Keratinocyte (primary cell): Measurements from ENCODE around the gene MLXIP. TPM values are rescaled to one million over a fixed set of nuclear protein-coding genes. Genes with fewer than 3 reads are reported as not detected.

Source experiments
- DNase-seq: peaks from one replicate; pipeline ENCODE4 v3.0.0-alpha.2; 2011; ENCODE audit warnings: low read depth, missing footprints, low spot score
- FAIRE-seq: peaks from 2 replicates; lab custom pipeline; 2011; peaks lifted over from hg19 to GRCh38; lab: Jason Lieb, UNC
- H2AFZ ChIP-seq: 2 replicates; pipeline ENCODE4 v1.6.0; 2012; ENCODE audit warnings: low read length, control low read depth, inconsistent platforms; ENCODE audit not compliant: control insufficient read depth
- H3K27ac ChIP-seq: 2 replicates; pipeline ENCODE4 v1.5.1; 2011; ENCODE audit warnings: low read length; ENCODE audit not compliant: control insufficient read depth, insufficient read depth
- H3K27me3 ChIP-seq: 3 replicates; pipeline ENCODE4 v1.6.0; 2011; ENCODE audit warnings: low read length; ENCODE audit not compliant: control insufficient read depth, insufficient read depth; ENCODE audit errors: extremely low read depth
- H3K36me3 ChIP-seq, 2 experiments: 2 replicates in 1 of 2; 3 replicates in 1 of 2; pipeline ENCODE4 v1.5.1; 2011; ENCODE audit warnings: low read length in 2 of 2, mild to moderate bottlenecking in 1 of 2; ENCODE audit not compliant: control insufficient read depth in 2 of 2, insufficient read depth in 2 of 2; ENCODE audit errors: extremely low read depth in 1 of 2
- H3K4me1 ChIP-seq: 3 replicates; pipeline ENCODE4 v1.5.1; 2011; ENCODE audit warnings: low read length; ENCODE audit not compliant: control insufficient read depth, insufficient read depth; ENCODE audit errors: extremely low read depth
- H3K4me2 ChIP-seq: 3 replicates; pipeline ENCODE4 v1.6.0; 2011; ENCODE audit warnings: low read depth, low read length; ENCODE audit not compliant: control insufficient read depth, insufficient read depth; ENCODE audit errors: extremely low read depth
- H3K4me3 ChIP-seq, 3 experiments: fragments of 200-600 bp in 1 of 3; sonication (generic) in 1 of 3; 2 replicates in 2 of 3; 3 replicates in 1 of 3; pipeline ENCODE4 v1.5.1; 2011 to 2016; ENCODE audit warnings: low read length in 3 of 3, mild to moderate bottlenecking in 3 of 3, control low read depth in 2 of 3, inconsistent platforms in 1 of 3, low read depth in 1 of 3, mixed read lengths in 1 of 3, mixed run types in 1 of 3, moderate library complexity in 1 of 3; ENCODE audit not compliant: control insufficient read depth in 2 of 3, insufficient read depth in 2 of 3; ENCODE audit errors: extremely low read depth in 1 of 3
- H3K79me2 ChIP-seq: 2 replicates; pipeline ENCODE4 v1.6.0; 2012; ENCODE audit warnings: low read length; ENCODE audit not compliant: control insufficient read depth, insufficient read depth
- H3K9ac ChIP-seq: 3 replicates; pipeline ENCODE4 v1.6.0; 2011; ENCODE audit warnings: low read length; ENCODE audit not compliant: control insufficient read depth, insufficient read depth; ENCODE audit errors: extremely low read depth
- H3K9me1 ChIP-seq: 3 replicates; pipeline ENCODE4 v1.6.0; 2011; ENCODE audit warnings: low read length; ENCODE audit not compliant: control insufficient read depth, insufficient read depth; ENCODE audit errors: extremely low read depth
- H3K9me3 ChIP-seq: 2 replicates; pipeline ENCODE4 v1.5.1; 2012; ENCODE audit warnings: low read depth, low read length; ENCODE audit not compliant: control insufficient read depth
- H4K20me1 ChIP-seq: 3 replicates; pipeline ENCODE4 v1.6.0; 2011; ENCODE audit warnings: low read length; ENCODE audit not compliant: control insufficient read depth, insufficient read depth; ENCODE audit errors: extremely low read depth
- CTCF ChIP-seq, 3 experiments: IDR thresholded peaks in 1 of 3; conservative IDR thresholded peaks in 1 of 3; optimal IDR thresholded peaks in 1 of 3; 2 replicates in 2 of 3; 3 replicates in 1 of 3; pipeline versions ENCODE3 to v1.5.1; 2011; ENCODE audit warnings: low read length in 3 of 3, mild to moderate bottlenecking in 3 of 3, moderate library complexity in 2 of 3, control low read depth in 1 of 3, inconsistent platforms in 1 of 3; ENCODE audit not compliant: insufficient read depth in 2 of 3; ENCODE audit errors: extremely low read depth in 1 of 3
- EZH2 ChIP-seq: IDR thresholded peaks from one replicate; pipeline ENCODE4 v1.6.1; 2012; ENCODE audit warnings: inconsistent platforms, mild to moderate bottlenecking, low read length, moderate library complexity
- dilution Hi-C: fragments of 300-500 bp; cut with MboI; formaldehyde crosslinking; loops from one replicate; pipeline ENCODE4 v1.7.0; 2020; ENCODE audit warnings: low sequenced_read_pairs; ENCODE audit not compliant: extremely low pct_ligation_motif_present
- polyA plus RNA-seq, 5 experiments: library from polyadenylated mRNA; depleted of rRNA in 3 of 5; stranded (reverse) in 3 of 5; stranded (forward) in 1 of 5; unstranded in 1 of 5; fragments of >200 nt; gene quantifications; 1 replicate in 1 of 5; 2 replicates in 3 of 5; 3 replicates in 1 of 5; pipeline versions ENCODE4 v1.2.1 to v1.2.3, GENCODE V29; 2011 to 2012; ENCODE audit warnings: missing spikeins in 2 of 5, low read depth in 1 of 5, low replicate concordance in 1 of 5

Gene MLXIP
- polyA plus RNA-seq, 1 donor (not counting 4 experiments of a cell fraction or from before 2014, with no cell fraction given): 5.5 TPM

DNA sequence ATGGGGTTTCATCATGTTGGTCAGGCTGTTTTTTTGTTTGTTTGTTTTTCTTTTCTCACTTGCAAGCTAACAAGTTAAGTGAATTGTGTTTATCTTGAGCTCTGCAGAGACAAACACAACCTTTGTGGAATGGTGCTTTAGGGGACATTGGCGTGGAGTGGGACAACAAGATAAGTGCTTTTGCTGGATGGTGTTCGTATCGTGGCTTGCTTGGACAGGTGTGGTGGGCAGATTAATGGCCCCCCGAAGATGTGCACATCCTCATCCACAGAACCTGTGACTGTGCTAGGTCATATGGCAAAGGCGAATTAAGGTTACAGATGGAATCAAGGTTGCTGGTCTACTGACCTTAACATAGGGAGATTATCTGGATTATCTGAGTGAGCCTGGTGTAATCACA lies 7.0 kb downstream of the MLXIP start:
- no peak overlapping the region for H3K9ac ChIP-seq
- DNase-seq (no peak), FAIRE-seq (no peak)
- H3K4me1 ChIP-seq: peaks cover 24% of the 10 kb centered on the region
- no peak overlapping the region for H3K4me2 ChIP-seq
- H3K27ac ChIP-seq: no peak overlapping the region
- H4K20me1 ChIP-seq: peaks cover 14% of the 10 kb centered on the region
- peaks cover 4% of the 10 kb centered on the region for H3K9me1 ChIP-seq
- H3K27me3 ChIP-seq: no peaks in the 10 kb centered on the region
- peaks cover 93% of the 10 kb centered on the region for H3K79me2 ChIP-seq
- dilution Hi-C loops: no loop called here
- no peaks in the 10 kb centered on the region for H3K9me3 ChIP-seq
- no peak overlapping the region for H3K4me3 ChIP-seq
- TF ChIP-seq CTCF (optimal IDR thresholded peaks at IDR 0.05 in 1 of 3, IDR thresholded peaks at IDR 0.05 in 1 of 3, conservative IDR thresholded peaks at IDR 0.05 in 1 of 3; ENCODE audit: extremely low read depth in 1 of 3, insufficient read depth in 2 of 3, low read length in 3 of 3): no peak
- TF ChIP-seq EZH2: no peak
- peaks cover 17 to 33% of the 10 kb centered on the region in 2 experiments for H3K36me3 ChIP-seq
- H2AFZ ChIP-seq: no peak overlapping the region

GRCh38 chr12:122086116-122086515 lies 7.6 kb downstream of the MLXIP start:
- H3K79me2 ChIP-seq: peaks cover 94% of the 10 kb centered on the region
- H3K4me3 ChIP-seq: no peak overlapping the region
- DNase-seq: no peak
- H3K9me1 ChIP-seq: peaks cover under 1% of the 10 kb centered on the region
- H3K4me1 ChIP-seq: peaks cover 18% of the 10 kb centered on the region
- H4K20me1 ChIP-seq: peaks cover 10% of the 10 kb centered on the region
- TF ChIP-seq EZH2 (no peak), CTCF (optimal IDR thresholded peaks at IDR 0.05 in 1 of 3, IDR thresholded peaks at IDR 0.05 in 1 of 3, conservative IDR thresholded peaks at IDR 0.05 in 1 of 3; ENCODE audit: extremely low read depth in 1 of 3, insufficient read depth in 2 of 3, low read length in 3 of 3) (no peak)
- H3K27me3 ChIP-seq: no peaks in the 10 kb centered on the region
- no peaks in the 10 kb centered on the region for H3K9me3 ChIP-seq
- H2AFZ ChIP-seq: no peak overlapping the region
- peaks cover 17 to 33% of the 10 kb centered on the region in 2 experiments for H3K36me3 ChIP-seq
- no peak for FAIRE-seq
- H3K4me2 ChIP-seq: no peak overlapping the region
- H3K27ac ChIP-seq: no peak overlapping the region
- H3K9ac ChIP-seq: no peak overlapping the region
- dilution Hi-C loops: no loop called here
